Cardiac muscle cell (in vitro differentiated cells and primary cell): ENCODE results near the gene UNG. TPM values are rescaled to one million over a fixed set of nuclear protein-coding genes. Genes with fewer than 3 reads are reported as not detected.

ENCODE experiments used
- DNase-seq, 2 donors: peaks; one replicate each; pipeline versions ENCODE4 v3.0.0 to v3.0.0-alpha.2; 2010 to 2017; ENCODE audit warnings: low read depth in 1 of 2, low spot score in 1 of 2
- H3K27ac ChIP-seq: fragments of 200-600 bp; sonication (generic); 2 replicates; pipeline ENCODE4 v1.5.1; 2016
- H3K27me3 ChIP-seq: fragments of 200-600 bp; sonication (generic); 2 replicates; pipeline ENCODE4 v1.6.0; 2016; ENCODE audit warnings: control low read depth
- H3K36me3 ChIP-seq: fragments of 200-600 bp; sonication (generic); 2 replicates; pipeline ENCODE4 v1.5.1; 2016; ENCODE audit warnings: control low read depth
- H3K4me1 ChIP-seq: fragments of 200-600 bp; sonication (generic); 2 replicates; pipeline ENCODE4 v1.8.1; 2017; ENCODE audit warnings: low read depth, mild to moderate bottlenecking, mixed run types
- H3K4me3 ChIP-seq: fragments of 200-600 bp; sonication (generic); 2 replicates; pipeline ENCODE4 v1.5.1; 2016; ENCODE audit warnings: mild to moderate bottlenecking
- H3K9me3 ChIP-seq: fragments of 200-600 bp; sonication (generic); 2 replicates; pipeline ENCODE4 v1.5.1; 2017; ENCODE audit warnings: low read depth, mild to moderate bottlenecking, control low read depth
- CTCF ChIP-seq: IDR thresholded peaks from 2 replicates; pipeline ENCODE4 v1.5.1; 2012; ENCODE audit warnings: low read depth, mild to moderate bottlenecking, low read length
- polyA plus RNA-seq: library from polyadenylated mRNA; unstranded; fragments of >200 nt; fragmentation: Nextera tagmentation; extraction: Ambion mirVana; gene quantifications from 2 replicates; pipeline ENCODE4 v1.2.1, GENCODE V29; 2016
- total RNA-seq: library from RNA; depleted of rRNA; stranded (reverse); fragments of >200 nt; gene quantifications from 2 replicates; pipeline ENCODE4 v1.2.3, GENCODE V29; 2016

The UNG gene
- total and polyA plus RNA-seq, 2 experiments from 2014 or later, result 85.7 to 133 TPM

- Histone ChIP-seq H3K4me1 (peaks cover 27% of the 10 kb centered on the region), H3K9me3 (no peaks in the 10 kb centered on the region), H3K36me3 (no peaks in the 10 kb centered on the region)
Observed at GRCh38 chr12:109125791-109126190, 28.4 kb downstream of the UNG start.

GRCh38 chr12:109126784-109127183 is 29.4 kb downstream of the UNG start:
- peak in 1 of 2 donors; percentile 85 for DNase-seq
- Histone ChIP-seq H3K27ac (no peak overlapping the region), H3K4me1 (peaks cover 34% of the 10 kb centered on the region), H3K36me3 (no peaks in the 10 kb centered on the region), H3K9me3 (no peaks in the 10 kb centered on the region), H3K27me3 (no peaks in the 10 kb centered on the region), H3K4me3 (no peak overlapping the region)
- TF ChIP-seq CTCF, result no peak

More at GRCh38 chr12:109125791-109126190, 28.4 kb downstream of the UNG start:
- TF ChIP-seq CTCF, result no peak
- Histone ChIP-seq H3K27me3 (no peaks in the 10 kb centered on the region), H3K27ac (peak overlapping the region; percentile 79), H3K4me3 (no peak overlapping the region)
- DNase-seq, result no peak

- Histone ChIP-seq H3K4me1 (peaks cover 42% of the 10 kb centered on the region), H3K27me3 (no peaks in the 10 kb centered on the region), H3K4me3 (no peak overlapping the region), H3K36me3 (no peaks in the 10 kb centered on the region), H3K9me3 (no peaks in the 10 kb centered on the region), H3K27ac (no peak overlapping the region)
- DNase-seq, result no peak
- no peak for TF ChIP-seq CTCF
Observed at GRCh38 chr12:109127533-109128242, 30.3 kb downstream of the UNG start.

- no peak for TF ChIP-seq CTCF
- Histone ChIP-seq H3K27me3 (no peaks in the 10 kb centered on the region), H3K4me3 (no peak overlapping the region), H3K27ac (peak overlapping the region; percentile 92), H3K4me1 (peaks cover 34% of the 10 kb centered on the region), H3K9me3 (no peaks in the 10 kb centered on the region), H3K36me3 (no peaks in the 10 kb centered on the region)
- DNase-seq, result no peak
Observed at GRCh38 chr12:109130297-109131153, 33.1 kb downstream of the UNG start.

GRCh38 chr12:109131154-109132050 is 34.0 kb downstream of the UNG start:
- Histone ChIP-seq H3K27me3 (no peaks in the 10 kb centered on the region), H3K4me1 (peaks cover 34% of the 10 kb centered on the region), H3K9me3 (no peaks in the 10 kb centered on the region), H3K4me3 (no peak overlapping the region), H3K27ac (peak overlapping the region; percentile 92), H3K36me3 (no peaks in the 10 kb centered on the region)
- DNase-seq, result peak in 1 of 2 donors; percentile 78
- no peak for TF ChIP-seq CTCF
